Heart right ventricle (tissue), 16 donors: Measurements from ENCODE around the gene RAB11B. TPM values are rescaled to one million over a fixed set of nuclear protein-coding genes. Genes with fewer than 3 reads are reported as not detected.
"Not testable (repeated sequence)": the region's sequence is repeated elsewhere in the genome, so short reads cannot be mapped to it uniquely, and the experiment has no call there.

Experiments
- ATAC-seq, 8 donors: fragments of 200-7000 bp; cut with Tn5 transposase; one replicate each; pipeline ENCODE4 v1.9.1; 2020; ENCODE audit warnings: mild to moderate bottlenecking in 8 of 8, moderate library complexity in 8 of 8, moderate number of reproducible peaks in 1 of 8
- DNase-seq, 2 donors: peaks; one replicate each; pipeline ENCODE4 v3.0.0-alpha.2; 2020
- H3K27ac ChIP-seq, 10 donors: fragments of 200-600 bp; sonication (generic) in 2 of 10; one replicate each; pipeline versions ENCODE4 v1.5.0 to v1.8.0; 2020 to 2022; ENCODE audit warnings: mild to moderate bottlenecking in 3 of 10
- H3K27me3 ChIP-seq, 7 donors: fragments of 200-600 bp; one replicate each; pipeline ENCODE4 v1.8.0; 2021 to 2022; ENCODE audit warnings: mild to moderate bottlenecking in 2 of 7
- H3K36me3 ChIP-seq, 9 donors: fragments of 200-600 bp; sonication (generic) in 1 of 9; one replicate each; pipeline versions ENCODE4 v1.5.0 to v1.8.0; 2020 to 2022; ENCODE audit warnings: mild to moderate bottlenecking in 2 of 9
- H3K4me1 ChIP-seq, 9 donors: fragments of 200-600 bp; sonication (generic) in 1 of 9; one replicate each; pipeline versions ENCODE4 v1.5.0 to v1.8.0; 2020 to 2022; ENCODE audit warnings: mild to moderate bottlenecking in 4 of 9
- H3K4me3 ChIP-seq, 10 donors: fragments of 200-600 bp; sonication (generic) in 2 of 10; one replicate each; pipeline versions ENCODE4 v1.5.0 to v1.8.0; 2020 to 2022; ENCODE audit warnings: mild to moderate bottlenecking in 7 of 10, moderate library complexity in 2 of 10
- H3K9me3 ChIP-seq, 11 donors: fragments of 200-600 bp in 10 of 11; sonication (generic) in 2 of 11; one replicate each; pipeline versions ENCODE4 v1.5.0 to v1.8.0; 2013 to 2022; ENCODE audit warnings: mild to moderate bottlenecking in 2 of 11, control low read depth in 1 of 11, moderate library complexity in 1 of 11
- WGBS, 2 donors: extraction: QIAGEN DNeasy Blood & Tissue Kit; methylation state at CpG; one replicate each; pipeline ENCODE4 v1.1.7; 2013; ENCODE audit warnings: inconsistent platforms in 1 of 2; 5-methylcytosine and 5-hydroxymethylcytosine counted together
- intact Hi-C, 10 donors: fragments of 100-400 bp; cut with DNase I; formaldehyde crosslinking; loops; one replicate each; pipeline versions ENCODE4 v1.11.1 to v1.14.2; 2022
- polyA plus RNA-seq, 2 donors: library from polyadenylated mRNA; stranded (reverse); fragments of 200-250 nt; gene quantifications; one replicate each; pipeline ENCODE4 v1.2.3, GENCODE V29; 2013
- total RNA-seq, 10 donors: library from RNA; stranded (reverse); fragmentation: NEBNext Ultra II Directional in 3 of 10; extraction: Animal tissue kit (Norgen Biotek cat#: 25700) in 3 of 10; gene quantifications; one replicate each; pipeline versions ENCODE4 v1.2.1 to v1.2.4, GENCODE V29; 2021 to 2023
- TF ChIP-seq, protein P1 (sequence below), 9 donors: fragments of 200-600 bp; sonication (generic) in 2 of 9; IDR thresholded peaks; one replicate each; pipeline versions ENCODE4 v1.5.0 to v1.8.0; 2021 to 2022; ENCODE audit warnings: antibody characterized with exemption in 9 of 9, mild to moderate bottlenecking in 5 of 9, moderate library complexity in 1 of 9
- donor health status: Arrhythmogenic right ventricular cardiomyopathy.
- donor health status: ischemic (EF 13 %, LVEDD 7.1; RV severe dilation, severe dysfunction).
- donor health status: healthy with polysubstance abuse.
- donor health status: DM: no; HTN: yes; CAD: no.
- donor health status: DM: no; HTN: no; CAD: no.
- donor health status: ischemic (EF 25% LVEDD 6.9; RV normal size, moderate dysfunction).
- donor health status: ischemic (EF 25% LVEDD 5.7; RV mildly dilated, moderate dysfunction).
- donor health status: healthy.
- donor health status: DM: yes; HTN: yes; CAD: no.
- donor health status: Ischemic cardiomyopathy.
- donor health status: ischemic (EF 35%, LVEDD 5.7; RV mildly dilated, moderate dysfunction).
- donor health status: nonischemic (EF 11% LVEDD 7.7; RV severe dilation, severe dysfunction).
- donor health status: DM: yes; HTN: yes; CAD: no.
- donor health status: PGD.
- donor health status: ischemic (EF 29% LVEDD 5.4; RV normal size, mild dysfunction).
- donor health status: nonischemic (EF 23%, LVEDD 6.1; RV moderate dilation, normal function).

Gene RAB11B
- total and polyA plus RNA-seq, 12 donors = 111 to 178 (median 156) TPM

DNA sequence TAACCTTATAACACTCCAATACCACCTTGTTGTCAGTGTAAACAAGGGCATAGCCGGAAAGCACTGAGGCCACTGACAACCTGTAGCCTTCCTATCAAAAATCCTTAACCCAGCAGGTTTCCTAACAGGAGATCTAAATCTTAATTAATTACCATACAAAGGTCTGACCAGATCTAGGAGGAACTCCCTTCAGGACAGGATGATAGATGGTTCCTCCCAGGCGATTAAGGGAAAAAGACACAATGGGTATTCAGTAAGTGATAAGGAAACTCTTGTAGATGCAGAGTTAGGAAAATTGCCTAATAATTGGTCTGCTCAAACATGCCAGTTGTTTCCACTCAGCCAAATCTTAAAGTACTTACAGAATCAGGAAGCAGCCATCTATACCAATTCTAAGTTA lies 5.1 kb upstream of the RAB11B start:
- H3K27me3 ChIP-seq, H3K36me3 ChIP-seq, ATAC-seq, intact Hi-C loops, DNase-seq, H3K9me3 ChIP-seq, H3K4me3 ChIP-seq: not testable (repeated sequence)
- WGBS, 2 donors = 65 to 73% methylated on average over 2 of the region's 2 CpGs
- Histone ChIP-seq H3K27ac (peak overlapping the region in 3 of 10 donors; percentile 30 to 40 (median 34)), H3K4me1 (peaks cover 0 to 26% (median 5%) of the 10 kb centered on the region in 9 donors)

DNA sequence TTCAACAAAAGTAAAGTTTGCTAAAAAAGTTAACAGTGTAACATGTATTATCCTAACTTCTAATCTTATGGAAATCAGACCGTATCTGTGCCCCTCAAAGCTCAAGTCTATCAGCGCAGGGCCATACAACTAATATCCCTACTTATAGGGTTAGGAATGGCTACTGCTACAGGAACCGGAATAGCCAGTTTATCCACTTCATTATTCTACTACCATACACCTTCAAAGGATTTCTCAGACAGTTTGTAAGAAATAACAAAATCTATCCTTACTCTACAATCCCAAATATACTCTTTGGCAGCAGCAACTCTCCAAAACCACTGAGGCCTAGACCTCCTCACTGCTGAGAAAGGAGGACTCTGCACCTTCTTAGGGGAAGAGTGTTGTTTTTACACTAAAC lies 4.6 kb upstream of the RAB11B start:
- 90 to 94% methylated on average over 3 of the region's 3 CpGs for WGBS, 2 donors
- peak overlapping the region in 3 of 10 donors; percentile 8 to 34 (median 30) for H3K27ac ChIP-seq
- intact Hi-C loops = not testable (repeated sequence)

DNA sequence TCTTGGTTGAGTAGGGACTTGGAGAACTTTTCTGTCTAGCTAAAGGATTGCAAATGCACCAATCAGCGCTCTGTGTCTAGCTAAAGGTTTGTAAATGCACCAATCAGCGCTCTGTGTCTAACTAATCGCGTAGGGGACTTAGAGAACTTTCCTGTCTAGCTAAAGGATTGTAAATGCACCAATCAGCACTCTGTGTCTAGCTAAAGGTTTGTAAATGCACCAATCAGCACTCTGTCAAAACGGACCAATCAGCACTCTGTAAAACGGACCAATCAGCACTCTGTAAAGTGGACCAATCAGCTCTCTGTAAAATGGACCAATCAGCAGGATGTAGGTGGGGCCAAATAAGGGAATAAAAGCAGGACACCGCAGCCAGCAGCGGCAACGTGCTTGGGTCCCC lies 3.7 kb upstream of the RAB11B start:
- intact Hi-C loops, H3K27me3 ChIP-seq, ATAC-seq, H3K27ac ChIP-seq, H3K36me3 ChIP-seq, DNase-seq, H3K9me3 ChIP-seq, H3K4me3 ChIP-seq: not testable (repeated sequence)
- 83 to 85% methylated on average over 9 of the region's 9 CpGs for WGBS, 2 donors
- peaks cover 4 to 32% (median 11%) of the 10 kb centered on the region in 9 donors for H3K4me1 ChIP-seq

More for the DNA sequence above, 4.6 kb upstream of the RAB11B start:
- not testable (repeated sequence) for ATAC-seq, H3K4me3 ChIP-seq, H3K27me3 ChIP-seq, DNase-seq, H3K9me3 ChIP-seq, H3K36me3 ChIP-seq
- H3K4me1 ChIP-seq = peaks cover 0 to 26% (median 5%) of the 10 kb centered on the region in 9 donors

DNA sequence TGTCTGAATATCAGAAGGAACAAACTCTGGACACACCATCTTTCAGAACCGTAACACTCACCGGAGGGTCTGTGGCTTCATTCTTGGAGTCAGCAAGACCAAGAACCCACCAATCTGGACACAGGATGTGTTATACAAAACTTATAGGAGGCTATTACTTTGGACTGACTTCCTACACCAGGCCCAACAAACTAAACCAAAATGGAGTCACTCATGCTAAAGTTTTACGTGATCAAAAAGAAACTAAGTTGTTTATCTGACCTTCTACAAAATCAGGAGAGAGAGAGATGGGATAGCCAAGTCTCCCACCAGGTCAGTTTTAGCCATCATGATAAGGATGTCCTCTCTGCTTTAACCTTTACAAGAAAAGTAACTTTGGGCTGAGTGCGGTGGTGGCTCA lies 3.2 kb upstream of the RAB11B start:
- H3K4me1 ChIP-seq = peaks cover 10 to 38% (median 17%) of the 10 kb centered on the region in 9 donors
- no peak overlapping the region for H3K4me3 ChIP-seq
- intact Hi-C loops = no loop called here
- DNase-seq (no peak), ATAC-seq (no peak)
- peaks cover 0 to 4% (median 0%) of the 10 kb centered on the region in 11 donors for H3K9me3 ChIP-seq
- H3K27ac ChIP-seq = no peak overlapping the region
- TF ChIP-seq, protein P1, sequence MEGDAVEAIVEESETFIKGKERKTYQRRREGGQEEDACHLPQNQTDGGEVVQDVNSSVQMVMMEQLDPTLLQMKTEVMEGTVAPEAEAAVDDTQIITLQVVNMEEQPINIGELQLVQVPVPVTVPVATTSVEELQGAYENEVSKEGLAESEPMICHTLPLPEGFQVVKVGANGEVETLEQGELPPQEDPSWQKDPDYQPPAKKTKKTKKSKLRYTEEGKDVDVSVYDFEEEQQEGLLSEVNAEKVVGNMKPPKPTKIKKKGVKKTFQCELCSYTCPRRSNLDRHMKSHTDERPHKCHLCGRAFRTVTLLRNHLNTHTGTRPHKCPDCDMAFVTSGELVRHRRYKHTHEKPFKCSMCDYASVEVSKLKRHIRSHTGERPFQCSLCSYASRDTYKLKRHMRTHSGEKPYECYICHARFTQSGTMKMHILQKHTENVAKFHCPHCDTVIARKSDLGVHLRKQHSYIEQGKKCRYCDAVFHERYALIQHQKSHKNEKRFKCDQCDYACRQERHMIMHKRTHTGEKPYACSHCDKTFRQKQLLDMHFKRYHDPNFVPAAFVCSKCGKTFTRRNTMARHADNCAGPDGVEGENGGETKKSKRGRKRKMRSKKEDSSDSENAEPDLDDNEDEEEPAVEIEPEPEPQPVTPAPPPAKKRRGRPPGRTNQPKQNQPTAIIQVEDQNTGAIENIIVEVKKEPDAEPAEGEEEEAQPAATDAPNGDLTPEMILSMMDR (IDR thresholded peaks at IDR 0.05) = no peak
- 70 to 85% methylated on average over 4 of the region's 4 CpGs for WGBS, 2 donors
- no peaks in the 10 kb centered on the region for H3K27me3 ChIP-seq
- H3K36me3 ChIP-seq = peaks cover 0 to 5% (median 0%) of the 10 kb centered on the region in 9 donors

DNA sequence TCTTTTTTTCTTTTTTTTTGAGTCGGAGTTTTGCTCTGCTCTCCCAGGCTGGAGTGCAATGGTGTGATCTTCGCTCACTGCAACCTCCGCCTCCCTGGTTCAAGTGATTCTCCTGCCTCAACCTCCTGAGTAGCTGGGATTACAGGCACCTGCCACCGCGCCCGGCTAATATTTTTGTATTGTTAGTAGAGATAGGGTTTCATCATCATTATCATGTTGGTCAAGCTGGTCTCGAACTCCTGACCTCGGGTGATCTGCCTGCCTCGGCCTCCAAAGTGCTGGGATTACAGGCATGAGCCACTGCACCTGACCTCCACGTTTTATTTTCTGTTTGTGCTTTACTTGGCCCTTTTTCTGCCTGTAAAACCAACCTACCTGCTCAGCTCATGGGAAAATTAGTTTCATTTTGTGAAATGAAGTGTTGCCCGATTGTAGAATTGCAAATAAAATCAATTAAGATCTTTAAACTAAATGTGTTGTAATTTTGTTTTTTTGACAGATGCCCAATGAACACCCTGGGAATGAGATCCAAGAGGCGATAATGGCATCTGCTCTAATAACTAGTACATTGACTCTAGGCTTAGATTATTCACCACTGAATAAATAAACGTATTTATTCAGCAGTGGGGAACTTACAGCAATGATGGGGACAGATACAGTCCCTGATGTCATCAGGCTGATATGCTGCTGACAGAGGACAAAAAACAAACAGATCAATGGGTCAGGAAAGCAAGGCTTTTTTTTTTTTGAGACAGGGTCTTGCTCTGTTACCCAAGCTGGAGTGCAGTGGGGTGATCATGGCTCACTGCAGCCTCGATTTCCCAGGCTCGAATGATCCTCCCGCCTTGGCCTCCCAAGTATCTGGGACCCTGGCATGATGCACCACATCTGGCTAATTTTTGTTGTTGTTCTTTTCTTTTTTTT lies 2.2 kb upstream of the RAB11B start:
- Histone ChIP-seq H3K27ac (peak overlapping the region in 2 of 10 donors; percentile 3 to 19), H3K4me1 (peaks cover 11 to 48% (median 27%) of the 10 kb centered on the region in 9 donors), H3K27me3 (no peaks in the 10 kb centered on the region), H3K36me3 (peaks cover 0 to 5% (median 0%) of the 10 kb centered on the region in 9 donors), H3K9me3 (peaks cover 0 to 4% (median 0%) of the 10 kb centered on the region in 11 donors), H3K4me3 (no peak overlapping the region)
- intact Hi-C loops = no loop called here
- TF ChIP-seq, protein P1 (IDR thresholded peaks at IDR 0.05) = no peak
- WGBS, 2 donors = 90 to 94% methylated on average over 16 of the region's 16 CpGs
- ATAC-seq (no peak), DNase-seq (no peak)

DNA sequence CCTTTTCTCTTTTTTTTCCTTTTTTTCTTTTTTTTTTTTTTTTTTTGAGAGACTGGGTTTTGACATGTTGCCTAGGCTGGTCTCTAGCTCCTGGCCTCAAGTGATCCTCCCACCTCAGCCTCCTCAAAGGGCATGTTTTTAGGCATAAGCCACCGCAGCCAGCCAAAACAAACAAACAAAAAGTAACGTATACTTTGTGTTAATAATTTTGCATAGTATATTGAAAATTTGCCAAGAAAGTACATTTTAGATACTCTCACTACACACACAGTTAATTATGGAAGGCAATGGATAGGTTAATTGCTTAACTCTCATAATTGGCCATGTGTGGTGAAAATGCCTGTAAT lies 1.6 kb upstream of the RAB11B start:
- Histone ChIP-seq H3K27ac (peak overlapping the region in 3 of 10 donors; percentile 3 to 99 (median 19)), H3K4me1 (peaks cover 17 to 54% (median 33%) of the 10 kb centered on the region in 9 donors), H3K27me3 (no peaks in the 10 kb centered on the region), H3K9me3 (peaks cover 0 to 4% (median 0%) of the 10 kb centered on the region in 11 donors), H3K4me3 (no peak overlapping the region), H3K36me3 (peaks cover 0 to 5% (median 0%) of the 10 kb centered on the region in 9 donors)
- 52 to 54% methylated on average over 2 of the region's 2 CpGs for WGBS, 2 donors
- DNase-seq (no peak), ATAC-seq (no peak)
- intact Hi-C loops = no loop called here
- TF ChIP-seq, protein P1 (IDR thresholded peaks at IDR 0.05) = no peak
